Adrenal gland (tissue), 19 donors: ENCODE results near the gene BRINP2. TPM values are rescaled to one million over a fixed set of nuclear protein-coding genes. Genes with fewer than 3 reads are reported as not detected.

Experiments
- DNase-seq, 7 donors: peaks; one replicate each; pipeline ENCODE4 v3.0.0-alpha.2; 2019 to 2020
- H3K27ac ChIP-seq, 5 donors: fragments of 200-600 bp; sonication (generic) in 4 of 5; 1 replicate in 3 of 5; 2 replicates in 2 of 5; pipeline versions ENCODE4 v1.5.1 to v1.8.0; 2016 to 2020; ENCODE audit warnings: mild to moderate bottlenecking in 1 of 5
- H3K27me3 ChIP-seq: fragments of 200-600 bp; 2 replicates; pipeline ENCODE4 v1.8.0; 2021
- H3K36me3 ChIP-seq, 2 donors: fragments of 200-600 bp; replicated peaks in 1 of 2; 1 replicate in 1 of 2; 2 replicates in 1 of 2; pipeline versions ENCODE4 v1.5.1 to v1.8.0; 2018 to 2022
- H3K4me1 ChIP-seq, 2 donors: fragments of 200-600 bp; replicated peaks in 1 of 2; 1 replicate in 1 of 2; 2 replicates in 1 of 2; pipeline versions ENCODE4 v1.5.1 to v1.8.0; 2018 to 2021
- H3K4me3 ChIP-seq, 4 donors: fragments of 200-600 bp; sonication (generic) in 3 of 4; one replicate each; pipeline ENCODE4 v1.5.1; 2016 to 2018
- H3K9me3 ChIP-seq, 3 donors: fragments of 200-600 bp; sonication (generic) in 1 of 3; replicated peaks in 1 of 3; 1 replicate in 2 of 3; 2 replicates in 1 of 3; pipeline versions ENCODE4 v1.5.1 to v1.8.0; 2016 to 2021
- CTCF ChIP-seq, 6 experiments: fragments of 450-650 bp in 4 of 6; fragments of 200-600 bp in 2 of 6; sonication (generic) in 1 of 6; IDR thresholded peaks; 1 replicate in 5 of 6; 2 replicates in 1 of 6; pipeline versions ENCODE4 v1.5.1 to v1.8.0; 2016 to 2021; ENCODE audit warnings: antibody characterized with exemption in 6 of 6, mild to moderate bottlenecking in 2 of 6, moderate library complexity in 1 of 6
- POLR2A ChIP-seq, 2 donors: fragments of 450-650 bp; IDR thresholded peaks; one replicate each; pipeline ENCODE4 v1.6.1; 2017; ENCODE audit warnings: antibody characterized with exemption in 2 of 2, mild to moderate bottlenecking in 2 of 2, moderate library complexity in 1 of 2
- WGBS, 4 donors: extraction: QIAGEN DNeasy Blood & Tissue Kit in 2 of 4; methylation state at CpG; one replicate each; pipeline versions ENCODE4 v1.1.5 to v1.1.7; 2013 to 2017; 5-methylcytosine and 5-hydroxymethylcytosine counted together
- intact Hi-C, 2 donors: fragments of 100-400 bp; cut with DNase I; formaldehyde crosslinking; loops; one replicate each; pipeline versions ENCODE4 v1.14.1 to v1.15.0; 2022 to 2023
- long read RNA-seq, 10 donors: library from polyadenylated mRNA in 3 of 10; unstranded in 2 of 10; stranded (forward) in 1 of 10; transcript quantifications; one replicate each; pipeline ENCODE4 v2.0.0 and lab custom pipeline, GENCODE V29; 2021 to 2026
- polyA plus RNA-seq, 3 donors: library from polyadenylated mRNA; stranded (reverse); fragments of 200-250 nt in 2 of 3; fragments of 350-450 nt in 1 of 3; fragmentation: Illumina TruSeq in 1 of 3; extraction: RNeasy Lipid Tissue Mini Kit (QIAGEN cat#74804) in 1 of 3; gene quantifications; one replicate each; pipeline ENCODE4 v1.2.3, GENCODE V29; 2013 to 2014
- total RNA-seq, 9 donors: library from RNA; depleted of rRNA in 4 of 9; stranded (reverse); fragments of >200 nt in 4 of 9; fragments of 120-200 nt in 1 of 9; fragmentation: NEBNext Ultra II Directional in 1 of 9; extraction: Animal tissue kit (Norgen Biotek cat#: 25700) in 1 of 9; gene quantifications; one replicate each; pipeline versions ENCODE4 v1.1.0 to v1.2.4, GENCODE V29; 2013 to 2023
- donor health status: healthy with polysubstance abuse.
- donor health status: Bipolar disorder and iron deficiency.
- donor health status: DM: yes; HTN: yes; CAD: no.
- donor health status: DM: no; HTN: no; CAD: no.
- donor health status: DM: no; HTN: no; CAD: no.
- donor health status: DM: yes; HTN: yes; CAD: no.

BRINP2 gene
- total RNA-seq (10 to 100 TPM in 6 of 9 donors, 1 to 10 TPM in 3; 5.6 to 28.2 (median 17.1) TPM), polyA plus RNA-seq (10 to 100 TPM; 14.7 to 22.7 (median 15.9) TPM)
- long read RNA-seq, donor 1: 0 reads
- long read RNA-seq, donor 2: 0 reads
- long read RNA-seq, donor 3: 0 reads
- long read RNA-seq, donor 4, partial matches to known transcripts: 1 of 1 reads
- long read RNA-seq, donor 4, other reads (novel, unspliced or antisense): 0 of 1 reads
- long read RNA-seq, donor 5, transcript BRINP2-201 (8 exons, 3,558 nt): major isoform, 61 of 91 reads
- long read RNA-seq, donor 5, partial matches to known transcripts: 8 of 91 reads
- long read RNA-seq, donor 5, other reads (novel, unspliced or antisense): 21 of 91 reads
- long read RNA-seq, donor 6, partial matches to known transcripts: 0 of 8 reads
- long read RNA-seq, donor 6, other reads (novel, unspliced or antisense): 7 of 8 reads
- long read RNA-seq, donor 7: 0 reads
- long read RNA-seq, donor 8, partial matches to known transcripts: 0 of 1 reads
- long read RNA-seq, donor 8, other reads (novel, unspliced or antisense): 0 of 1 reads
- long read RNA-seq, donor 9: 0 reads
- long read RNA-seq, donor 10: 0 reads

- Histone ChIP-seq H3K9me3 (no peaks in the 10 kb centered on the region), H3K36me3 (no peaks in the 10 kb centered on the region), H3K4me3 (peak within 1 kb of the TSS; percentile 18 to 52 (median 42)), H3K4me1 (no peaks in the 10 kb centered on the region), H3K27ac (peak within 1 kb of the TSS in 1 of 5 donors; percentile 1), H3K27me3 (peaks cover 3% of the 10 kb centered on the region)
- peak; percentile 77 to 90 (median 81) for DNase-seq
- 2 to 4% (median 3%) methylated on average over 19 to 49 of the region's 49 CpGs for WGBS, 4 donors
- intact Hi-C loops: no loop called here
- TF ChIP-seq CTCF (IDR thresholded peaks at IDR 0.05): no peak
- TF ChIP-seq POLR2A (IDR thresholded peaks at IDR 0.05): peak; percentile 32 to 40
These were observed at the start of gene BRINP2 for GRCh38 chr1:177170756-177171535. Gene BRINP2, plus strand, starts transcription at chr1:177170958. Its CDS starts 58,919 bp downstream, at chr1:177229877.

- Histone ChIP-seq H3K36me3 (no peaks in the 10 kb centered on the region), H3K9me3 (no peaks in the 10 kb centered on the region), H3K27ac (no peak overlapping the region), H3K4me3 (no peak overlapping the region), H3K27me3 (no peaks in the 10 kb centered on the region), H3K4me1 (peaks cover 0 to 6% of the 10 kb centered on the region in 2 donors)
- intact Hi-C loops: no loop called here
- 85 to 90% (median 88%) methylated on average over 12 of the region's 12 CpGs for WGBS, 4 donors
- TF ChIP-seq POLR2A (IDR thresholded peaks at IDR 0.05) (no peak), CTCF (IDR thresholded peaks at IDR 0.05) (no peak)
- no peak for DNase-seq
These were observed 48.1 kb upstream of the BRINP2 start for GRCh38 chr1:177122461-177123251.

GRCh38 chr1:177124577-177125278 lies 46.0 kb upstream of the BRINP2 start:
- Histone ChIP-seq H3K27ac (no peak overlapping the region), H3K4me1 (peaks cover 0 to 1% of the 10 kb centered on the region in 2 donors), H3K9me3 (no peaks in the 10 kb centered on the region), H3K36me3 (no peaks in the 10 kb centered on the region), H3K27me3 (no peaks in the 10 kb centered on the region), H3K4me3 (no peak overlapping the region)
- TF ChIP-seq CTCF (IDR thresholded peaks at IDR 0.05) (no peak), POLR2A (IDR thresholded peaks at IDR 0.05) (no peak)
- DNase-seq: no peak
- WGBS, 4 donors: 86 to 92% (median 88%) methylated on average over 4 of the region's 4 CpGs
- intact Hi-C loops: no loop called here
